Activated T-cell treated with anti-CD3 and anti-CD28 coated beads for 1 hour (primary cell): ENCODE data around the gene LAIR2.
"Not testable (repeated sequence)": the region's sequence is repeated elsewhere in the genome, so short reads cannot be mapped to it uniquely, and the experiment has no call there.

ENCODE experiments used
- DNase-seq: peaks from one replicate; pipeline ENCODE4 v3.0.0-alpha.2; 2020; ENCODE audit warnings: low read depth

LAIR2 gene

DNA sequence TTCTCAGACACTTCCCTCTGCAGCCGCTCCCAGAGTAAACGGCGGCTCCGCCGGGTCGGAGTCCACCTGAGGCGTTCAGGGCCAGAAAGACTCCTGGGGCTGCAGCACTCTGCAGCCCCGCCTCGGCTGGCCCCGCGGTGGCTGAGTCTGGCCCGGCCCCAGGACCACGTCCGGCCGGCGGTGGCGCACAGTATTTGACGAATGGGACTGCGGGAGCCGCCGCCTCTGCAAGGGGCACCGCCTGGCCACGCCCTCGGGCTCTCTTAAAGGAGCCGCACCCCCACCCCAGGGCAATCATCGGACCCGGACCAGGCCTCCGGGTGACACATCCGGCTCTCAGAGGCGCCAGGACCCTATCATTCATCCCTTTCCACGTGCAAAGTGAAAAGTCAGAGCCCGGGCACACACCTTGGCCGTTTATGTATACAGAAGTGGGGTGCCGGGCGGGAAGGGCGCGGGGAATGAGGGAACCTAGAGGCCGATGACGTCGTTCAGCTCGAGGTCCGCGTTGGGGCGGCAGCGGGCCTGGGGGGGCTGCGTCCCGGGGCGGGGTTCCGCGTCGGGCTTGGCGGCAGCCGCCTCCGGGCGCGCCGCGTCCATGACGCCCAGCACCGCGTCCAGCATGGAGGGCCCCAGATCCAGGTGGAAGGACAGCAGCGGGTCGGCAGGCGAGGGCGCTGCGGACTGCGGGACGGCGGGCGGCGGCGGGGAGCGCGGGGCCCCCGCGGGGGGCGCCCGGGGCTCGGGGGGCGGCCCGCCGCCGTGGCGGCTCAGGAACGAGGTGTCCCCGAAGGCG, 37.8 kb upstream of the LAIR2 start:
- peak; percentile 49 for DNase-seq

DNA sequence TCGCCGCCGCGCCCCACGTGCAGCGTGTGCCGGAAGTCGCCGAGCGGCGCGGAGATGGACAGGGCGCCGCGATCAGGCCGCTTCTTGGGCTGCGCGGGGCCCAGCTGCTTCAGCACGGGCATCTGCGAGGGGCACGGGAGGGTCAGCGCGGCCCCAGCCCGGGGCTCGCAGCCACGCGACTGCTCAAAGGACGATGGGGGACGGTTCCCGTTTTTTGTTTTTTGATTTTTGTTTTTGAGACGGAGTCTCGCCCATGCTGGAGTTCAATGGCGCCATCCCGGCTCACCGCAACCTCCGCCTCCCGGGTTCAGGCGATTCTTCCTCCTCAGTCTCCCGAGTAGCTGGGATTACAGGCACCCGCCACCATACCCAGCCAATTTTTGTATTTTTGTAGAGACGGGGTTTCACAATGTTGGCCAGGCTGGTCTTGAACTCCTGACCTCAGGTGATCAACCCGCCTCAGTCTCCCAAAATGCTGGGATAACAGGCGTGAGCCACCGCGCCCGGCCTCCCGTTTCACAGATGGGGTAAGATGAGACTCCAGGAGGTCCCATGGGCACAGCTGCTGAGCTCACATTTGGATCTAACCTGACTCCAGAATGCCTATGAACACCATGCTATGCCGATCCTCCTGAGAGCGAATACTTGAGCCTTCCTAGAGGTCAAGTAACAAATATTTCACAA, 37.1 kb upstream of the LAIR2 start:
- DNase-seq = no peak

DNA sequence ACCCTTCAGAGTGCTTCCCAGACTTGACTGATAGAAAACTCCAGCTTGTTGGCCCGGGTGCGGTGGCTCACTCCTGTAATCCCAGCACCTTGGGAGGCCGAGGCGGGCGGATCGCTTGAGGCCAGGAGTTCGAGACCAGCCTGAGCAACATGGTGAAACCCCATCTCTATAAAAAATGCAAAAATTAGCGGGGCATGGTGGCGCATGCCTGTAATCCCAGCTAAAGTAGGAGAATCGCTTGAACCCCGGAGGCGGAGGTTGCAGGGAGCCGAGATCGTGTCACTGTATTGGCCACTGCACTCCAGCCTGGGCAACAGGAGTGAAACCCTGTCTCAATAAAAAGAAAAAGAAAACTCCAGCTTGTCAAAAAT, 36.5 kb upstream of the LAIR2 start:
- DNase-seq = not testable (repeated sequence)

GRCh38 chr19:54469496-54469934, 33.1 kb upstream of the LAIR2 start:
- DNase-seq = no peak

DNA sequence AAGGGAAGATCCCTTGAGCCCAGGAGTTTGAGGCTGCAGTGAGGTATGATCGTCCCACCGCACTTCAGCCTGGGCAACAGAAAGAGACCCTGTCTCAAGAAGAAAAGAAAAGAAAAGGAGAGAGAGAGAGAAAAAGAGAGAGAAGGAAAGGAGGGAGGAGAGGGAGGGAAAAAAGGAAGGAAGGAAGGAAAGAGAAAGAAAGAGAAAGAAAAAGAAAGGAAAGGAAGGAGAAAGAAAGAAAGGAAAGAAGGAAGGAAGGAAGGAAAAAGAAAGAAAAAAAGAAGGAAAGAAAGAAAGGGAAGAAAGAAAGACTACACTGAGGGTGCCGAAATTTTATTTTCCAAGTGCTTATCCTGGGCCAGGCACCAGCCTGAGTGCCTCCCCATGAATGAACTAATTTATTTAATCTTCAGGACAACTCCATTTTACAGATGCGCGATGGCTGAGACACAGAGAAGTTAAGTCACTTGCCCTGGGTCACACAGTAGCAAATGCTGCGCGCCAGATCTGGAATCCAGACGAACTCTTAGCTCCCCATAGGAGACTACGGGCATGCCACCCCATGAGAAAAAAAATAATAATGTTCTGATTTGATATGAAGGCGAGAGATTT, 32.2 kb upstream of the LAIR2 start:
- no peak for DNase-seq

- no peak for DNase-seq
Measured at GRCh38 chr19:54470991-54471782, 31.4 kb upstream of the LAIR2 start.

DNA sequence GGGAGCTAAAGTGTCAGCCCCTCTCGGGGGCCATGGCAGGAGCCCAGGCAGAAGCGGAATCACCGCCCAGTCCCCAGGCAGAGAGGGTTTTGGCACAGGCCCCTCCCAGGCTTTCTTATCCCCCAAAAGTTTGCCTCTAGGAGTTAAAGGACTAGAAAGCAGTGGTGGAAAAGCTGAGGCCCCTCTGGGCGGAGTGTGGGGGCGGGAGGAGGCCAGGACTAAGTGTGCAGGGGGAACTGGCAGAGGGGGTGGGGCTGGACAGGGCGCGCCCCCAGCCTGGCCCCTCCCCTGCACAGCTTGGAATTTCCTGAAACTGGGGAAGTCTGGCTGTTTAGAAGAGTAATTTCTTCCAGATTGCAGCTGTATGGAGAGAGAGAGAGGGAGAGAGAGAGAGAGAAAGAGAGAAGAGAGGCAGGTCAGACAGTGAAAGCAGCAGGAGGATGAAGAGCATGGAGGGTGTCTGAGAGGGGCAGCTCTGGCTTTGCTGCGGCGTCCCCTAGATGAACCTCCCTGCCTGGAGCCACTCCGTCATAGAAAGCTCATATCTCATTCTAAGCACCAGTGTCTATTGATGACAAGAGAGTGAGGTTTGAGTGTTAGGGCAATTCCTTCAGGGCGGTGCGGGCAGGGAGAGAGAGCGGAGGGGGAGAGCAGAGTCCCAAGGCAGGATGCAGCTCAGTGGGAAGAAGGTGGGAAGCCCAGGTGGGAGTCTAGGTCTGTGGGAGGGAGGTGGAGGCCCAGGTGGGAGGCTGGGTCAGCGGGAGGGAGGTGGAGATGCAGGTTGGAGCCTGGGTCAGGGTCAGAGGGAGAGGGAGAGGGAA, 29.4 kb upstream of the LAIR2 start, which contains the start of gene CDC42EP5:
CDC42EP5 (minus strand) TSS at position 226 of the 821 bp plus-strand sequence. CDS start 7,749 bp downstream, outside the sequence.
- no peak for DNase-seq

- no peak for DNase-seq
Measured at GRCh38 chr19:54473892-54474372, 28.7 kb upstream of the LAIR2 start.

GRCh38 chr19:54475706-54476105, 26.9 kb upstream of the LAIR2 start:
- no peak for DNase-seq

GRCh38 chr19:54477650-54478049, 25.0 kb upstream of the LAIR2 start:
- DNase-seq = no peak

DNA sequence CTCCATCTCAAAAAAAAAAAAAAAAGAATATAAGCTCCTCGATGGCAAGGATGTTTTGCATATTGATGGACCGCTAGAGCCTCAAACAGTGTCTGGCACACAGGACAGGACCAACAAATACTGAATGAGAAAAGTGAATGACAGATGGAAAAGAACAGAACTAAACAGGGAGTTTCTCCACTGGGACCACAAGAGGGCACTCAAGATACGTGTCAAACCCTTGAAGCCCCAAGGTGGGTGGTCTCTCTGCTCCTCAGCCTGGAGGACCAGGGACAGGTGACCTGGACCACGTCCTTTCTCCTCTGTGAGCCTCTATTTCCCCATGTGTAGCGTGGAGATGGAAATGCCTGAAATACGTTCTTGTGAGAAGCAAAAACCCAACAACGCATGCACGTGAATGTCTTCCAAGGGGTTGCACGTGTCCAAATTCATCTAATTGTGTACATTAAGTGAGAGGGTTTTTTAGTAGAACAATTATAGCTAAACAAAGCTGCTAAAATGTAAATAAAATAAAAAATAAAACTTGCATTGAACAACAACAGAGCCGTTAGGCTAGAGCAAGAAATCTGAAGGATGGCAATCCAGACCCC, 23.9 kb upstream of the LAIR2 start:
- no peak for DNase-seq

DNA sequence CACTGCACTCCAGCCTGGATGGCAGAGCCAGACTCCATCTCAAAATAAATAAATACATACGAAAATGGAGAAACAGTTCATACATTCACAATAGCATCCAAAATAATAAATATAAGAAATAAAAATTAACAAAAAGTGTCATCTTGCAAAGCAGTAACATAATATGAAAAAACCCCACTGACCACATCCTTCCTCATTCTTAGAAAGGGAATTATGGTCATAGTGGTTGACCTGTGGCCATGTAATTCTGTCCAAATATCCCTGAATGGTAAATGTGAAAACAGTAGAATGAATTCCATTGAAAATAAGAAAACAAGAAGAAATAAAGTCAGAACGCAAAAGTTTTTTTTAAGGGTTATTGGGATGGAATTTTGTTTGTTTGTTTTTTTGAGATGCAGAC, 22.6 kb upstream of the LAIR2 start:
- DNase-seq = no peak

DNA sequence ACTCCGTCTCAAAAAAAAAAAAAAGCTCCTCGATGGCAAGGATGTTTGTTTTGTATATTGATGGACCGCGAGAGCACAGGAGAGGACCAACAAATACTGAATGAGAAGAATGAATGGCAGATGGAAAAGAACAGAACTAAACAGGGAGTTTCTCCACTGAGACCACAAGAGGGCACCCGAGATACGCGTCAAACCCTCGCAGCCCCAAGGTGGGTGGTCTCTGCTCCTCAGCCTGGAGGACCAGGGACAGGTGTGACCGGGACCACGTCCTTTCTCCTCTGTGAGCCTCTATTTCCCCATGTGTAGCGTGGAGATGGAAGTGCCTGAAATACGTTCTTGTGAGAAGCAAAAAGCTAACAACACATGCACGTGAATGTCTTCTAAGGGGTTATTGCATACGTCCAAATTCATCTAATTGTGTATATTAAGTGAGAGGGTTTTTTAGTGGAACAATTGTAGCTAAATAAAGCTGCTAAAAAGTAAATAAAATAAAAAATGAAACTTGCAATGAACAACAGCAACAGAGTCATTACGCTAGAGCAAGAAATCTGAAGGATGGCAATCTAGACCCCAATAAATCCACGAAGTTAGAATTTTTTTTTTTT, 21.2 kb upstream of the LAIR2 start:
- no peak for DNase-seq

DNA sequence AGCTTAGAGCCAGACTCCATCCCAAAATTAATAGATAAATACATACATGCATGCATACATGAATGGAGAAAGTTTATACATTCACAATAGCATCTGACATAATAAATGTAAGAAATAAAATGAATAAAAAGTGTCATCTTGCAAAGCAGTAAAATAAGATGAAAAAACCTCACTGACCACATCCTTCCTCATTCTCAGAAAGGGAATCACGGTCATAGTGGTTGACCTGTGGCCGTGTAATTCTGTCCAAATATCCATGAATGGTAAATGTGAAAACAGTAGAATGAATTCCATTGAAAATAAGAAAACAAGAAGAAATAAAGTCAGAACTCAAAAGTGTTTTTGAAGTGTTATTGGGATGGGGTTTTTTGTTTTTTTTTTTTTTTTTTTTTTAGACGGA, 19.7 kb upstream of the LAIR2 start:
- DNase-seq = no peak

DNA sequence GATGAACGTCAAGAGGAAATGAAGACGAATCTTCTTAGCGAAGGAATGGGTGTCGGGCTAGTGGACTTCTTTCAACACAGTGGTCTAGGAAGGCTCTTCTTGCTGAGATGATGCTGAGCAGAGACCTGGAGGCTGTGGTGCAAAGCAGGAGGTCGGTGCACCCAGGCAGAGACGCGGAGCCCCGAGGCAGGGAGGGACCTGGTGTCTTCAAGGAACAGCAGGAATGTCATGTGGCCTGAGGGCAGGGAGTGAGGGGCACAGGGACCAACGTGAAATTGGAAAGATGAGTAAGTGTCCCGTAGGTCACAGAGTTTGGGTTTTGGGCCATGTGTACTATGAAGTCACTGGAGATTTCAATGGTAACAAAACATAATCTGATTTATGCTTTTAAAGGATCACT, 18.2 kb upstream of the LAIR2 start:
- DNase-seq = no peak

GRCh38 chr19:54485851-54486250, 16.8 kb upstream of the LAIR2 start:
- no peak for DNase-seq

DNA sequence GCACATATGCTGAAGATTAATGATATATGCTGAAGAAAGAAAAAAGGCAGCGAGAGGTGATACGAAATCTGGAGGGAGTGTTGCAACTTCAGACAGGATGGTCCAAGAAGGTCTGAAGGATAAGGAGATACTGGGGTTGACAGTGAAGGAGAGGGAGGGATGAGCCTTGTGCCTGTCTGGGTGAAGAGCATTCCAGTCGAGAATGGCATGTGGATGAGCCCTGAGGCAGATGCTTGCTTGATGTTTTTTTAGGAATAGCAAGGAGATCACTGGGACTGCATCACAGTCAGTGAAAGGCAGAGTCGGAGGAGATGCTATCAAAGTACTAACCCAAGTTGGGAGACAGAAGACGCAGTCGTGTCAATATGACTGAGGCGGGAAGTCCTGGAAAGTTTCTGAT, 13.3 kb upstream of the LAIR2 start:
- no peak for DNase-seq

DNA sequence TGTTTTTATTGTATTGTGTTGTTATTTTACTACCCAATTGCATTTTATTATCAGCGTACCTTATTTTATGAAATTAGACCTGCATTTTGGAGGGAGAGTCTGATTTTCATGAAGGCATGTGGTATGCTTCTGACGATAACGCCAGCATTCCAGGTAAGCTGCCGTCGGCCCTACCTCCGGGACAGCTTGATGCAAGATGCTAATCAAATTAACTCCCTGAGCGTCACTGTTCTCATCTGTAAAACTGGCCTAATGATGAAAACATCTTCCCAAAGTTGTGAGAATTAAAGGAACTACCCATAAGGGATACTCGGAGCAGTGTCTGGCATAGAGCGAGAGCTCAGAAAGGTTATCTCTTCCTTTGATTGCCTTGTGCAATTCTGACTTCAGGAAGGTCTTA, 12.9 kb upstream of the LAIR2 start:
- no peak for DNase-seq

GRCh38 chr19:54492568-54492967, 10.1 kb upstream of the LAIR2 start:
- DNase-seq = no peak

DNA sequence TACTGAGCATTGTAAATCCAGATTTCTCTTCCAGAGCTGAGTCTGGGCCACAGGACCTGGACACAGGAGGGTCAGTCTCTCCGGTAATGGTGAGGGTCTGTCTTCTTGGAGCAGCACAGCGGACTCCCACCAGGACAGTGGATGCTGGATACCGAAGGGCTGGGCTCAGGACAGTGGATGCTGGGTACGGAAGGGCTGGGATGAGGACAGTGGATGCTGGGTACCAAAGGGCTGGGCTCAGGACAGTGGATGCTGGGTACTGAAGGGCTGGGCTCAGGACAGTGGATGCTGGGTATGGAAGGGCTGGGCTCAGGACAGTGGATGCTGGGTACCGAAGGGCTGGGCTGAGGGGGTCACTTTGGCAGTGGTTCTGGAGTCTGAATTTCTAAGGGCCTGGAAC, 9.6 kb upstream of the LAIR2 start:
- DNase-seq = not testable (repeated sequence)
